ENCODE results near the gene MTRF1. TPM values are rescaled to one million over a fixed set of nuclear protein-coding genes. Genes with fewer than 3 reads are reported as not detected.

The MTRF1 gene
- 6.2 TPM for total RNA-seq

- DNase-seq (ENCODE audit: low spot score) (peak; percentile 85), ATAC-seq (peak; percentile 94)
These were observed at the start of gene MTRF1 for GRCh38 chr13:41263261-41263971. TSS of gene MTRF1 (minus strand) at chr13:41263576. CDS start at chr13:41260907, 2,669 bp downstream.

- ATAC-seq, result no peak
- no peak for DNase-seq (ENCODE audit: low spot score)
These were observed 49.7 kb upstream of the MTRF1 start for GRCh38 chr13:41313117-41313516.

- peak; percentile 36 for ATAC-seq
- peak; percentile 61 for DNase-seq (ENCODE audit: low spot score)
These were observed 48.8 kb upstream of the MTRF1 start for GRCh38 chr13:41312176-41312500.

- DNase-seq (ENCODE audit: low spot score), result peak; percentile 63
- peak; percentile 79 for ATAC-seq
These were observed 48.2 kb upstream of the MTRF1 start for GRCh38 chr13:41311406-41312175.

GRCh38 chr13:41310963-41311405 is 47.6 kb upstream of the MTRF1 start, which contains the start of gene NAA16:
TSS of gene NAA16 (plus strand) at chr13:41311267. CDS start at chr13:41311529, 262 bp downstream.
- DNase-seq (ENCODE audit: low spot score) (peak; percentile 92), ATAC-seq (peak; percentile 87)

GRCh38 chr13:41307884-41308640 is 44.7 kb upstream of the MTRF1 start:
- DNase-seq (ENCODE audit: low spot score) (no peak), ATAC-seq (no peak)

GRCh38 chr13:41306271-41307145 is 43.1 kb upstream of the MTRF1 start:
- ATAC-seq (no peak), DNase-seq (ENCODE audit: low spot score) (no peak)

GRCh38 chr13:41304551-41304950 is 41.2 kb upstream of the MTRF1 start:
- DNase-seq (ENCODE audit: low spot score) (no peak), ATAC-seq (no peak)

GRCh38 chr13:41302743-41303142 is 39.4 kb upstream of the MTRF1 start:
- DNase-seq (ENCODE audit: low spot score), result no peak
- ATAC-seq, result no peak

GRCh38 chr13:41299316-41300094 is 36.1 kb upstream of the MTRF1 start:
- ATAC-seq, result peak; percentile 72
- DNase-seq (ENCODE audit: low spot score), result no peak

GRCh38 chr13:41296879-41297646 is 33.7 kb upstream of the MTRF1 start:
- no peak for DNase-seq (ENCODE audit: low spot score)
- ATAC-seq, result no peak

- ATAC-seq (no peak), DNase-seq (ENCODE audit: low spot score) (no peak)
These were observed 32.6 kb upstream of the MTRF1 start for GRCh38 chr13:41295973-41296372.

GRCh38 chr13:41294914-41295313 is 31.5 kb upstream of the MTRF1 start:
- DNase-seq (ENCODE audit: low spot score) (no peak), ATAC-seq (no peak)

- no peak for ATAC-seq
- no peak for DNase-seq (ENCODE audit: low spot score)
These were observed 29.9 kb upstream of the MTRF1 start for GRCh38 chr13:41293272-41293671.

GRCh38 chr13:41291246-41291645 is 27.9 kb upstream of the MTRF1 start:
- DNase-seq (ENCODE audit: low spot score) (no peak), ATAC-seq (no peak)

- no peak for DNase-seq (ENCODE audit: low spot score)
- ATAC-seq, result no peak
These were observed 26.1 kb upstream of the MTRF1 start for GRCh38 chr13:41289463-41289881.

GRCh38 chr13:41286370-41286769 is 23.0 kb upstream of the MTRF1 start:
- no peak for DNase-seq (ENCODE audit: low spot score)

GRCh38 chr13:41284512-41285288 is 21.3 kb upstream of the MTRF1 start:
- DNase-seq (ENCODE audit: low spot score) (no peak), ATAC-seq (no peak)

More at GRCh38 chr13:41286370-41286769, 23.0 kb upstream of the MTRF1 start:
- no peak for ATAC-seq

Measured in left lobe of liver (tissue), 2 donors.